Endothelial cell of umbilical vein (primary cell): ENCODE results near the gene EGR1. TPM values are rescaled to one million over a fixed set of nuclear protein-coding genes. Genes with fewer than 3 reads are reported as not detected.

Experiments used
- BruUV-seq: library from RNA; stranded (reverse); fragments of 400-500 nt; replicated peaks from 2 replicates; lab custom pipeline; 2021; lab: Mats Ljungman, UMichigan
- CTCF ChIA-PET: fragments of 300-600, 350-600 bp; sonication (Branson Sonifier 250); formaldehyde crosslinking; loops from one replicate; lab custom pipeline; 2021; ENCODE audit warnings: antibody characterized with exemption, inconsistent platforms; lab: Charles Lee
- POLR2A ChIA-PET: fragments of 300-600, 350-600 bp; sonication (Branson Sonifier 250); formaldehyde crosslinking; loops from one replicate; lab custom pipeline; 2021; ENCODE audit warnings: antibody characterized with exemption, inconsistent platforms; lab: Charles Lee
- DNase-seq: peaks from one replicate; pipeline ENCODE4 v3.0.0-alpha.2; 2011; ENCODE audit warnings: low read depth, low spot score
- FAIRE-seq: peaks from 2 replicates; lab custom pipeline; 2011; peaks lifted over from hg19 to GRCh38; lab: Jason Lieb, UNC
- H2AFZ ChIP-seq: 2 replicates; pipeline ENCODE4 v1.6.0; 2012; ENCODE audit warnings: low read depth, low read length, control low read depth, inconsistent platforms
- H3K27ac ChIP-seq: 2 replicates; pipeline ENCODE4 v1.5.1; 2011; ENCODE audit warnings: low read depth, mild to moderate bottlenecking, control low read depth, low read length, moderate library complexity; ENCODE audit not compliant: insufficient read depth
- H3K27me3 ChIP-seq, 2 experiments: 2 replicates each; pipeline versions ENCODE4 v1.6.0 to v1.6.1; 2011; ENCODE audit warnings: low read length in 2 of 2, mixed read lengths in 1 of 2; ENCODE audit not compliant: control insufficient read depth in 2 of 2, insufficient read depth in 2 of 2
- H3K36me3 ChIP-seq, 2 experiments: 2 replicates in 1 of 2; 3 replicates in 1 of 2; pipeline ENCODE4 v1.5.1; 2011; ENCODE audit warnings: low read length in 2 of 2, mild to moderate bottlenecking in 1 of 2, moderate library complexity in 1 of 2; ENCODE audit not compliant: control insufficient read depth in 2 of 2, insufficient read depth in 2 of 2; ENCODE audit errors: extremely low read depth in 1 of 2
- H3K4me1 ChIP-seq: 3 replicates; pipeline ENCODE4 v1.5.1; 2011; ENCODE audit warnings: mild to moderate bottlenecking, low read length; ENCODE audit not compliant: control insufficient read depth, insufficient read depth; ENCODE audit errors: extremely low read depth
- H3K4me2 ChIP-seq: 2 replicates; pipeline ENCODE4 v1.6.1; 2011; ENCODE audit warnings: low read length, control low read depth, mixed read lengths; ENCODE audit not compliant: insufficient read depth
- H3K4me3 ChIP-seq, 3 experiments: fragments of 200-600 bp in 1 of 3; sonication (generic), shearing (Covaris generic) in 1 of 3; replicated peaks in 1 of 3; 2 replicates each; pipeline ENCODE4 v1.5.1; 2011 to 2016; ENCODE audit warnings: control low read depth in 3 of 3, low read length in 3 of 3, mild to moderate bottlenecking in 2 of 3, inconsistent platforms in 1 of 3, low read depth in 1 of 3, moderate library complexity in 1 of 3; ENCODE audit not compliant: insufficient read depth in 1 of 3
- H3K79me2 ChIP-seq: 2 replicates; pipeline ENCODE4 v1.6.0; 2012; ENCODE audit warnings: low read length, inconsistent platforms; ENCODE audit not compliant: control insufficient read depth, insufficient read depth
- H3K9ac ChIP-seq: replicated peaks from 2 replicates; pipeline ENCODE3; 2011; ENCODE audit warnings: low read length, control low read depth; ENCODE audit not compliant: insufficient read depth; ENCODE audit errors: extremely low read depth
- H3K9me1 ChIP-seq: replicated peaks from 3 replicates; pipeline ENCODE4 v1.6.0; 2011; ENCODE audit warnings: mild to moderate bottlenecking, low read length; ENCODE audit not compliant: control insufficient read depth, insufficient read depth; ENCODE audit errors: extremely low read depth
- H3K9me3 ChIP-seq: replicated peaks from 2 replicates; pipeline ENCODE4 v1.5.1; 2012; ENCODE audit warnings: low read length, inconsistent platforms; ENCODE audit not compliant: control insufficient read depth, insufficient read depth
- H4K20me1 ChIP-seq: replicated peaks from 2 replicates; pipeline ENCODE3; 2011; ENCODE audit warnings: mild to moderate bottlenecking, low read length; ENCODE audit not compliant: control insufficient read depth, insufficient read depth; ENCODE audit errors: extremely low read depth
- EZH2 ChIP-seq: IDR thresholded peaks from 2 replicates; pipeline ENCODE4 v1.6.1; 2012; ENCODE audit warnings: borderline replicate concordance, low read depth, mild to moderate bottlenecking, moderate library complexity, low read length, inconsistent platforms; ENCODE audit not compliant: severe bottlenecking
- JUN ChIP-seq: IDR thresholded peaks from 2 replicates; pipeline ENCODE4 v1.6.1; 2011; ENCODE audit warnings: borderline replicate concordance, low read depth; ENCODE audit not compliant: insufficient read length, insufficient read depth
- dilution Hi-C: fragments of 300-500 bp; cut with MboI; formaldehyde crosslinking; loops from one replicate; pipeline ENCODE4 v1.15.0; 2019; ENCODE audit warnings: low sequenced_read_pairs; ENCODE audit not compliant: extremely low pct_ligation_motif_present
- intact Hi-C: fragments of 100-400 bp; cut with micrococcal nuclease; formaldehyde crosslinking; loops from one replicate; pipeline ENCODE4 v1.10.0; 2022
- polyA plus RNA-seq, 4 experiments: library from polyadenylated mRNA; depleted of rRNA in 3 of 4; stranded (reverse) in 3 of 4; unstranded in 1 of 4; fragments of >200 nt; gene quantifications; 2 replicates each; pipeline versions ENCODE4 v1.2.1 to v1.2.3, GENCODE V29; 2011 to 2012; ENCODE audit warnings: missing spikeins in 1 of 4
- total RNA-seq: library from RNA; stranded (reverse); gene quantifications from 2 replicates; pipeline ENCODE4 v1.2.3, GENCODE V29; 2021
- TF ChIP-seq, protein P1 (sequence below): IDR thresholded peaks from 2 replicates; pipeline ENCODE4 v1.6.1; 2011; ENCODE audit not compliant: insufficient read depth, insufficient read length
- TF ChIP-seq, protein P2 (sequence below), 2 donors: IDR thresholded peaks; 1 replicate in 1 of 2; 2 replicates in 1 of 2; pipeline ENCODE4 v1.5.1; 2011; ENCODE audit warnings: low read length in 2 of 2, mild to moderate bottlenecking in 2 of 2, moderate library complexity in 2 of 2, control low read depth in 1 of 2, inconsistent platforms in 1 of 2, low read depth in 1 of 2; ENCODE audit not compliant: insufficient read depth in 1 of 2; ENCODE audit errors: extremely low read depth in 1 of 2

EGR1 gene
- total and polyA plus RNA-seq, 2 donors (not counting 3 experiments of a cell fraction or from before 2014, with no cell fraction given) = 5.5 to 6.5 TPM

DNA sequence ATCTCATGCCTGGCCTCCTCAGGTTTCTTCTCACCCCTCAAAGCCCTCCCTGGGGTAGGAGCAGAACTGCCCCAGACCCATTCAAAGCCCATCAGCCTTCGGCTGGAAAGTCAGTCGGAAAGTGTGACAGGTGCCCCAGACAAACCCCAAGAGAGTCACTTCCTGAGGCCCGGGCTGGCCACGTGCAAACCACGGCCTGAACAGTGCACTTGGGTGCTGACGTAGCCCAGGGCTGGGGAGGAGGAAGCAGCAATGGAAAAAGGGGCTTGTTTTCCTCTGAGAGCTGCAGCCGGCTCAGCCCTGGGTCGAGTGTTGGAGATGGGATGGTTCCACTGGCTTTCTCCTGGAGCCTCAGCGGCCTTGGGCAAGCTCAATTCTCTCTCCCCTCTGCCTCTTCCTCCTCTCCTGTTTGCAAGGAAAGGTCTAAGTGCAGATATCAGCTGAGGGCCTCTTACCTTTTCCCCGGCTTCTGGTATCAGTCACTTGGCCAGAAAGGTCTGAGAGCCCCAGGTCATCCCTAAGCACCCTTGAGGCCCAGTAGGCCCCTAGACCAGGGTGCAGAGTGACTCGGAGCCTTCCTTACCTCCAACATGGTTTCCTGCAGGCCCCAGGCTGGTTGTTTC, 5.9 kb upstream of the EGR1 start:
- Histone ChIP-seq H3K4me3 (no peak overlapping the region), H3K79me2 (no peaks in the 10 kb centered on the region), H3K27ac (no peak overlapping the region), H3K36me3 (no peaks in the 10 kb centered on the region), H3K9ac (no peak overlapping the region), H2AFZ (peak overlapping the region; percentile 11), H3K4me2 (no peak overlapping the region), H3K27me3 (no peaks in the 10 kb centered on the region), H3K9me1 (no peaks in the 10 kb centered on the region), H4K20me1 (no peaks in the 10 kb centered on the region), H3K4me1 (peaks cover 15% of the 10 kb centered on the region), H3K9me3 (no peaks in the 10 kb centered on the region)
- POLR2A ChIA-PET = no interaction called here
- intact Hi-C loops (no loop called here), dilution Hi-C loops (no loop called here)
- TF ChIP-seq JUN = no peak
- TF ChIP-seq, protein P1, sequence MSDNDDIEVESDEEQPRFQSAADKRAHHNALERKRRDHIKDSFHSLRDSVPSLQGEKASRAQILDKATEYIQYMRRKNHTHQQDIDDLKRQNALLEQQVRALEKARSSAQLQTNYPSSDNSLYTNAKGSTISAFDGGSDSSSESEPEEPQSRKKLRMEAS = peak; percentile 29
- DNase-seq (peak; percentile 34), FAIRE-seq (no peak)
- CTCF ChIA-PET = interaction anchor here (1.9 to 6.1 kb wide), 2 partner anchors 41 to 44 kb away, joined by 4 to 59 read pairs; no protein-coding TSS in a partner anchor
- no TSS peak for BruUV-seq

DNA sequence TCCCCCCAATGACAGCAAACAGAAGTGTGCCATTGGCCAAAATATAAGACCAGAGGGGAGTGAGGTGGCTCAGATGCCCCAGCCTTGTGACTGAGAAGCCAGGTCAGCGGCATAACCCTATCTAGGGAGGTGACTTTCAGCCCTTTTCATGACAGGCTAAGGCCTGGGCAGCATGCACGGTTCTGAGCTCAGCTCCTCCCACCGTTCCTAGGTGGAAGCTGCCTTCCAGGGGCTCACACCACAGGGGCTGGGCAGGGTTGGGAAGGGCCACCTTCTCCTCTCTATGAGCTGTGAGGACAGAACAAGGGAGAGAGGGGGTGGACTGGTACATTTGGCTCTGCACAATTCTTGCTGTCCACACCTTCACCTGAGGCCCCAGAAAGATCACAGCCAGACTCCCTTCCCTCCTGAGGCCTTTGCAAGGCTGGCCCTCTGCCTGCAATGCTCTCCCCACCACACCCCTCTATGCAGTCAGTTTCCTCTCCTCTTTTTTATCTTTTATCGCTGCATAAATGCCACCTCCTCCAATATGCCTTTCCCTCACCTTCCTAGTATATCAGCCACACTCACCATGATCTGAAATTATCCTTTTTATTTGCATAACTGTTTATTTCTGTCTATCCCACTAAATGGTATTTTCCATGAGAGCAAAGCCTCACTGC, 5.1 kb upstream of the EGR1 start:
- Histone ChIP-seq H3K36me3 (no peaks in the 10 kb centered on the region), H3K27me3 (no peaks in the 10 kb centered on the region), H2AFZ (no peak overlapping the region), H3K4me2 (no peak overlapping the region), H3K79me2 (no peaks in the 10 kb centered on the region), H3K9me1 (no peaks in the 10 kb centered on the region), H3K4me1 (peaks cover 17% of the 10 kb centered on the region), H4K20me1 (no peaks in the 10 kb centered on the region), H3K4me3 (no peak overlapping the region), H3K27ac (no peak overlapping the region), H3K9me3 (no peaks in the 10 kb centered on the region), H3K9ac (no peak overlapping the region)
- intact Hi-C loops (no loop called here), dilution Hi-C loops (no loop called here)
- peak; percentile 0 for DNase-seq
- POLR2A ChIA-PET = no interaction called here
- no peak for TF ChIP-seq EZH2
- TF ChIP-seq, protein P2, sequence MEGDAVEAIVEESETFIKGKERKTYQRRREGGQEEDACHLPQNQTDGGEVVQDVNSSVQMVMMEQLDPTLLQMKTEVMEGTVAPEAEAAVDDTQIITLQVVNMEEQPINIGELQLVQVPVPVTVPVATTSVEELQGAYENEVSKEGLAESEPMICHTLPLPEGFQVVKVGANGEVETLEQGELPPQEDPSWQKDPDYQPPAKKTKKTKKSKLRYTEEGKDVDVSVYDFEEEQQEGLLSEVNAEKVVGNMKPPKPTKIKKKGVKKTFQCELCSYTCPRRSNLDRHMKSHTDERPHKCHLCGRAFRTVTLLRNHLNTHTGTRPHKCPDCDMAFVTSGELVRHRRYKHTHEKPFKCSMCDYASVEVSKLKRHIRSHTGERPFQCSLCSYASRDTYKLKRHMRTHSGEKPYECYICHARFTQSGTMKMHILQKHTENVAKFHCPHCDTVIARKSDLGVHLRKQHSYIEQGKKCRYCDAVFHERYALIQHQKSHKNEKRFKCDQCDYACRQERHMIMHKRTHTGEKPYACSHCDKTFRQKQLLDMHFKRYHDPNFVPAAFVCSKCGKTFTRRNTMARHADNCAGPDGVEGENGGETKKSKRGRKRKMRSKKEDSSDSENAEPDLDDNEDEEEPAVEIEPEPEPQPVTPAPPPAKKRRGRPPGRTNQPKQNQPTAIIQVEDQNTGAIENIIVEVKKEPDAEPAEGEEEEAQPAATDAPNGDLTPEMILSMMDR (IDR thresholded peaks at IDR 0.05; ENCODE audit: extremely low read depth in 1 of 2, insufficient read depth in 1 of 2, low read depth in 1 of 2, low read length in 2 of 2) = no peak
- no peak for FAIRE-seq
- BruUV-seq = no TSS peak
- CTCF ChIA-PET = interaction anchor here (1.9 to 6.1 kb wide), 2 partner anchors 43 kb away, joined by 13 to 59 read pairs; no protein-coding TSS in a partner anchor
